Middle frontal gyrus (tissue), 1 donor: ENCODE results near the gene ANKRD44.
"Not testable (repeated sequence)": the region's sequence is repeated elsewhere in the genome, so short reads cannot be mapped to it uniquely, and the experiment has no call there.

ENCODE experiments used
- DNase-seq: peaks from one replicate; pipeline ENCODE4 v3.0.0-alpha.2; 2015; ENCODE audit warnings: low spot score; ENCODE audit errors: extremely low spot score

ANKRD44 gene

GRCh38 chr2:197310271-197310985, at the start of gene ANKRD44:
TSS of gene ANKRD44 (minus strand) at chr2:197310780. CDS start at chr2:197310604, 176 bp downstream.
- peak; percentile 80 for DNase-seq

- DNase-seq = no peak
These were observed 49.3 kb upstream of the ANKRD44 start for GRCh38 chr2:197359859-197360258.

- DNase-seq = no peak
These were observed 48.4 kb upstream of the ANKRD44 start for GRCh38 chr2:197358931-197359330.

- no peak for DNase-seq
These were observed 47.4 kb upstream of the ANKRD44 start for GRCh38 chr2:197357986-197358385.

- no peak for DNase-seq
These were observed 45.6 kb upstream of the ANKRD44 start for GRCh38 chr2:197356136-197356535.

- DNase-seq = no peak
These were observed 43.6 kb upstream of the ANKRD44 start for GRCh38 chr2:197354169-197354558.

- DNase-seq = no peak
These were observed 43.0 kb upstream of the ANKRD44 start for GRCh38 chr2:197353393-197354168.

- DNase-seq = no peak
These were observed 39.1 kb upstream of the ANKRD44 start for GRCh38 chr2:197349699-197350098.

- no peak for DNase-seq
These were observed 38.3 kb upstream of the ANKRD44 start for GRCh38 chr2:197348721-197349360.

- DNase-seq = no peak
These were observed 35.3 kb upstream of the ANKRD44 start for GRCh38 chr2:197345846-197346370.

GRCh38 chr2:197343968-197344367, 33.4 kb upstream of the ANKRD44 start:
- DNase-seq = not testable (repeated sequence)

GRCh38 chr2:197340591-197340990, 30.0 kb upstream of the ANKRD44 start:
- DNase-seq = no peak

GRCh38 chr2:197339496-197340220, 29.1 kb upstream of the ANKRD44 start:
- no peak for DNase-seq

- no peak for DNase-seq
These were observed 28.4 kb upstream of the ANKRD44 start for GRCh38 chr2:197339016-197339415.

- no peak for DNase-seq
These were observed 22.1 kb upstream of the ANKRD44 start for GRCh38 chr2:197332641-197333040.

GRCh38 chr2:197328461-197328860, 17.9 kb upstream of the ANKRD44 start:
- no peak for DNase-seq

- DNase-seq = no peak
These were observed 17.0 kb upstream of the ANKRD44 start for GRCh38 chr2:197327472-197328098.

- no peak for DNase-seq
These were observed 16.5 kb upstream of the ANKRD44 start for GRCh38 chr2:197327073-197327471.

GRCh38 chr2:197324801-197325200, 14.2 kb upstream of the ANKRD44 start:
- DNase-seq = no peak

GRCh38 chr2:197322724-197323720, 12.4 kb upstream of the ANKRD44 start:
- DNase-seq = no peak
